HepG2 (cell line): ENCODE data around the gene CDV3. TPM values are rescaled to one million over a fixed set of nuclear protein-coding genes. Genes with fewer than 3 reads are reported as not detected.

Source experiments
- ARID5B ChIP-seq: IDR thresholded peaks from 2 replicates; pipeline ENCODE4 v1.4.0; 2020; ENCODE audit warnings: mild to moderate bottlenecking, missing genetic modification reagents
- CENPBD1 ChIP-seq: sonication (generic); formaldehyde crosslinking; IDR thresholded peaks from 2 replicates; pipeline ENCODE4 v1.8.0; 2022; ENCODE audit warnings: missing genetic modification reagents, low read depth, mild to moderate bottlenecking, borderline replicate concordance
- FOXK2 ChIP-seq: fragments of 450-650 bp; IDR thresholded peaks from 2 replicates; pipeline ENCODE4 v1.6.1; 2016
- GTF2F1 ChIP-seq: fragments of 150-350 bp; IDR thresholded peaks from 2 replicates; pipeline ENCODE4 v1.6.1; 2014; ENCODE audit warnings: low read length
- HCFC1 ChIP-seq: fragments of 150-350 bp; IDR thresholded peaks from 2 replicates; pipeline ENCODE4 v1.6.1; 2014; ENCODE audit warnings: low read depth, low read length
- HMGXB3 ChIP-seq: sonication (generic); formaldehyde crosslinking; IDR thresholded peaks from 2 replicates; pipeline ENCODE4 v1.4.0; 2020; ENCODE audit warnings: missing genetic modification reagents, borderline replicate concordance
- IKZF5 ChIP-seq: IDR thresholded peaks from 2 replicates; pipeline ENCODE4 v1.6.1; 2018; ENCODE audit warnings: missing genetic modification reagents, mild to moderate bottlenecking, missing compliant biosample characterization
- JUN ChIP-seq: sonication (generic); formaldehyde crosslinking; IDR thresholded peaks from 2 replicates; pipeline ENCODE4 v1.4.0; 2020; ENCODE audit warnings: mild to moderate bottlenecking, missing genetic modification reagents
- POLR2A ChIP-seq, 2 experiments: IDR thresholded peaks; 2 replicates each; pipeline ENCODE4 v1.6.1; 2011; ENCODE audit warnings: low read depth in 2 of 2, low read length in 2 of 2, mild to moderate bottlenecking in 1 of 2, moderate library complexity in 1 of 2; ENCODE audit not compliant: insufficient read depth in 1 of 2
- PREB ChIP-seq: sonication (generic); formaldehyde crosslinking; IDR thresholded peaks from 2 replicates; pipeline ENCODE4 v1.4.0; 2020; ENCODE audit warnings: missing genetic modification reagents
- SALL2 ChIP-seq: sonication (generic); formaldehyde crosslinking; IDR thresholded peaks from 2 replicates; pipeline ENCODE4 v1.8.1; 2023; ENCODE audit warnings: mild to moderate bottlenecking, missing genetic modification reagents, inconsistent platforms
- TOPORS ChIP-seq: sonication (generic); formaldehyde crosslinking; IDR thresholded peaks from 2 replicates; pipeline ENCODE4 v1.8.0; 2023; ENCODE audit warnings: mild to moderate bottlenecking, missing genetic modification reagents
- ZEB1 ChIP-seq: IDR thresholded peaks from 2 replicates; pipeline ENCODE4 v1.6.1; 2012; ENCODE audit warnings: mild to moderate bottlenecking, low read depth, inconsistent platforms; ENCODE audit not compliant: insufficient replicate concordance
- ZNF234 ChIP-seq: sonication (generic); formaldehyde crosslinking; conservative IDR thresholded peaks from 2 replicates; pipeline ENCODE4 v1.5.1; 2020; ENCODE audit warnings: mild to moderate bottlenecking, missing genetic modification reagents
- ZNF337 ChIP-seq: sonication (generic); formaldehyde crosslinking; IDR thresholded peaks from 2 replicates; pipeline ENCODE4 v1.5.1; 2020; ENCODE audit warnings: missing genetic modification reagents, low read depth, mild to moderate bottlenecking, borderline replicate concordance
- ZNF670 ChIP-seq: sonication (generic); formaldehyde crosslinking; IDR thresholded peaks from 2 replicates; pipeline ENCODE4 v1.8.0; 2022; ENCODE audit warnings: mild to moderate bottlenecking, missing genetic modification reagents, borderline replicate concordance
- ZNF800 ChIP-seq: sonication (generic); formaldehyde crosslinking; IDR thresholded peaks from 2 replicates; pipeline ENCODE4 v1.4.0; 2020; ENCODE audit warnings: missing genetic modification reagents
- polyA plus RNA-seq, 8 experiments: library from polyadenylated mRNA; depleted of rRNA in 3 of 8; stranded (reverse) in 7 of 8; unstranded in 1 of 8; fragments of >200 nt; fragmentation: Illumina TruSeq in 4 of 8; extraction: Trizol in 4 of 8; gene quantifications; 2 replicates each; pipeline versions ENCODE4 v1.2.1 to v1.2.3, GENCODE V29; 2011 to 2016; ENCODE audit warnings: low read depth in 4 of 8, missing spikeins in 1 of 8, mixed read lengths in 1 of 8; ENCODE audit not compliant: insufficient read depth in 1 of 8
- total RNA-seq, 5 experiments: library from RNA; depleted of rRNA; stranded (reverse); fragments of >200 nt; fragmentation: Illumina TruSeq; extraction: Trizol; gene quantifications; 2 replicates each; pipeline ENCODE4 v1.2.3, GENCODE V29; 2016; ENCODE audit warnings: low read depth in 1 of 5

CDV3 gene
- total and polyA plus RNA-seq, 2 of the 13 experiments (the other 11 are each of a cell fraction or from before 2014, with no cell fraction given) = 46.6 to 145 TPM

- TF ChIP-seq ARID5B (CRISPR knock-in tag) = peak; percentile 44; the same call in 1 of the 2 replicates
- TF ChIP-seq SALL2 (CRISPR knock-in tag) = no peak
- TF ChIP-seq ZNF670 (CRISPR knock-in tag) = no peak
- no peak for TF ChIP-seq GTF2F1
- TF ChIP-seq CENPBD1 = no peak
- TF ChIP-seq IKZF5 (CRISPR knock-in tag) = no peak
- TF ChIP-seq TOPORS (CRISPR knock-in tag) = no peak
- peak; percentile 46; the same call in 1 of the 2 replicates for TF ChIP-seq FOXK2
- TF ChIP-seq HMGXB3 = no peak
- no peak for TF ChIP-seq ZNF800 (CRISPR knock-in tag)
- TF ChIP-seq JUN (CRISPR knock-in tag) = no peak
- TF ChIP-seq ZEB1 = no peak
- TF ChIP-seq PREB (CRISPR knock-in tag) = no peak
- TF ChIP-seq ZNF337 (CRISPR knock-in tag) = no peak
- TF ChIP-seq ZNF234 (CRISPR knock-in tag) = no peak
- TF ChIP-seq POLR2A (IDR thresholded peaks at IDR 0.05; ENCODE audit: insufficient read depth in 1 of 2, low read depth in 2 of 2, low read length in 2 of 2) = no peak
- no peak for TF ChIP-seq HCFC1
These were observed 5.0 kb upstream of the CDV3 start (continued) for GRCh38 chr3:133568294-133569014.
